ENCODE measurements around the gene FRAS1.
"Not testable (repeated sequence)": the region's sequence is repeated elsewhere in the genome, so short reads cannot be mapped to it uniquely, and the experiment has no call there.

The FRAS1 gene

DNA sequence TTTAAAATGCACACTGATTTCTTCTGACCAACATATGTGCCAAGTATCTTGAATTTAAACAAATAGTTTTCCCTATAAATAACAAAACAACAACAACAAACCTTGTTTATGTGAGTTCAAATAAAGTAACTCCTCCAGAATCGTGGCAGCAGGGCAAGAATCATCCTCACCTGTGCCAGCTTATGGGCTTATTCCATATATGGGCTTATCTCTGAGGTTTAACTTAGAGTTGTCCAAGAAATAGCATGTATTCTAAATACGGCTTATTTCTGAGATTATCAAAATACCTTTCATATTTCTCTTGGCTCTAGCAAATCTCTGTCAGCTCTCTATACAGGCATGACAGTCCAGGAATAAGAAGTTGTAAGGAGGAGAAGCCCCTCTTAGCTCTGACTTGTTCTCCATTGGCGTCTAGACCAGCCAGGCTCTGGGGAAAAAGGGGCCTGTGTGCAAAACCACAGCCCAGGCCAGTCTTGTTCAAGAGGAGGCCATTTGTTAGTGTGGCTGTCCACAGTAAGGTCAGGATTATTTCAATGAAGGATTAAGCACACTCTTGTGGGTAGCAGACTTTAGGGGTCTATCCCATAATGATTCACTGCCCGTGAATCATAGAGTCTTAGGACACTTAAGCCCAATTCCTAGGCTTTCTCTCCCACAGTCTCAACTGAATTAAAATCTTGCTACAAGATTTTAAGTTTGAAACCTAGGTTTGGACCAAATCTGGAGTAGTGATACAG is 63.2 kb downstream of the FRAS1 start:
- DNase-seq, result no peak

DNA sequence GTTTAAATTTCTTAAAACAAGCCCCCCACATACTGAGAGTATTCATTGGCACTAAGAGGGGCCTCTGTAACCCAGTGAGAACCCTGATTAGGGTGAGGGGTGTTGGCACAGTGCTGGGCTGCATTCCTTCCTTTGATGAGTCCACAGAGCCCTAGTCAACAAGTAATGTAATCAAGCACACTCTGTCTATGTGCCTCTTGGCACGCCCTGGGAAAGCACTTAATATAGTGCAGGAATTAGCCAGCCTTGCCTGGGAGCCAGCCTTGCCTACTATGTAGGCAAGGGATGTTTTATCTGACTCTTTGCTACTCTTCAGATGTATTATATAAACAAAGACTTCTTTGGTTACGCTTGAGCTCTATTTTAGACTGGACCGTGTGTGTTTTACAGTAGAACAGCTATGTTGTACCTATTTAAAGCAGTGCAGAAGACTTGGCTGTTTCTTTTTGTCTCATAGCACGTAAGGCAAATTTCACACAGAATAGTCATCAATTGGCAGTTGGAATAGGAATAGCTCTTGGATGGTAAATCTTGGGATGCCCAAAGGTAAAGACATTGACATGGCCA is 64.3 kb downstream of the FRAS1 start:
- no peak for DNase-seq

DNA sequence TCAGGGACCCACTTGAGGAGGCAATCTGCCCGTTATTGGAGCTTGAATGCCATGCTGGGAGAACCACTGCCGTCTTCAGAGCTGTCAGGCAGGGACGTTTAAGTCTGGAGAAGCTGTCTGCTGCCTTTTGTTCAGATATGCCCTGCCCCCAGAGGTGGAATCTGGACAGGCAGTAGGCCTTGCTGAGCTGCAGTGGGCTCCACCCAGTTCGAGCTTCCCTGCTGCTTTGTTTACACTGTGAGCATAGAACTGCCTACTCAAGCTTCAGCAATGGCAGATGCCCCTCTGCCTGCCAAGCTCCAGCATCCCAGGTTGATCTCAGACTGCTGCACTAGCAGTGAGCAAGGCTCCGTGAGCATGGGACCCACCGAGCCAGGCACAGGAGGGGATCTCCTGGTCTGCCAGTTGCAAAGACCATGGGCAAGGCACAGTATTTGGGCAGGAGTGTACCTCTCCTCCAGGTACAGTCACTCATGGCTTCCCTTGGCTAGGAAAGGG is 68.8 kb downstream of the FRAS1 start:
- DNase-seq, result not testable (repeated sequence)

DNA sequence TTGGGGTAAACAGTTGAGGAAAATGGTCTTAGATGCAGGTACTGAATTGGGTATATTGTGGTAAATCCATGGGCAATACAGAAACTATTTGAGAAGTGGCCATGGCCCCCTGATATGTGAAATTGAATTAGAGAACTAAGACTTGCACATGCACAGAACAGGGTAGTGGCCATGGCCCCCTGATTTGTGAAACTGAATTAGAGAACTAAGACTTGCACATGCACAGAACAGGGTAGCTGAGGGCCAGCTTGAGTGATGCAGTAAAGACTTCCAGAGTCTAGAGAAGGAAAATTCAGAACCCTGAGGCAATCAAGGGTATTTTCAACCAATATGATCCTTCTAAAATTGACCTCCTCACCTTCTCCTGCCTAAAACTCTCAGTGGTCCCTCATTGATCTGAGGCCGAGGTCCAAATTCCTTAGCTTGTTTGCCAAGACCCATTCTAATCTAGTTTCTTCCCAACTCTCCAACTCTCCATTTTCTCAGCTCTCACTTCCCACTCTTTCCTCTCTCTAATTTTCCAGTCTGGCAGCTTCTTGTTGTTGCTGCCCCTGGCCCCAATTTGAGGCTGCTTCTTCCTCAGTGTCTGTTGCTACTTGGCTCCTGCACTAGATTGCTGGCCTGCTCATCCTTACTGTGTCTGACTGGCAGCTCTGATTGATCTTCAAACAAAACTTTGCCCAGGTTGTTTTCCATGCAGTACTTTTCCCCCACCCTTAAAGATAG is 72.4 kb downstream of the FRAS1 start:
- no peak for DNase-seq

DNA sequence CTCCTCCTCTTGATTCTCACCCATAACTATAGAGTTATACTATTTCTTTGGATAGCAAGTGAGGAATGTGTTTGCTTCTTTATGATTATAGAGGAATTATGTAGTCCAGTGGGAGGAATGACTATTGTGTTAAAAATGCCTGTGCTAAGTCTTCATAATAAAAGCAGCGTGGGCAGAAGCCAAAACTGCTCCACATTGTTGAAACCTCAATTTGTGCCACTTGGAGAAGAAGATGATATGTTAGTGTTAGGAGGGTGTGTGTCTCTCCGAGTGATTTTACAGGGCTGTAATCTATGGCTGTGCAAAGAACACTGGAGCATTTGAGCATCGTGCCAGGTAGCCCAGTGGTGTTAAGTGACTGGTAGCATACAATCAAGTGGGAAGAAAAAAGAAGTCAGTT is 74.3 kb downstream of the FRAS1 start:
- no peak for DNase-seq

DNA sequence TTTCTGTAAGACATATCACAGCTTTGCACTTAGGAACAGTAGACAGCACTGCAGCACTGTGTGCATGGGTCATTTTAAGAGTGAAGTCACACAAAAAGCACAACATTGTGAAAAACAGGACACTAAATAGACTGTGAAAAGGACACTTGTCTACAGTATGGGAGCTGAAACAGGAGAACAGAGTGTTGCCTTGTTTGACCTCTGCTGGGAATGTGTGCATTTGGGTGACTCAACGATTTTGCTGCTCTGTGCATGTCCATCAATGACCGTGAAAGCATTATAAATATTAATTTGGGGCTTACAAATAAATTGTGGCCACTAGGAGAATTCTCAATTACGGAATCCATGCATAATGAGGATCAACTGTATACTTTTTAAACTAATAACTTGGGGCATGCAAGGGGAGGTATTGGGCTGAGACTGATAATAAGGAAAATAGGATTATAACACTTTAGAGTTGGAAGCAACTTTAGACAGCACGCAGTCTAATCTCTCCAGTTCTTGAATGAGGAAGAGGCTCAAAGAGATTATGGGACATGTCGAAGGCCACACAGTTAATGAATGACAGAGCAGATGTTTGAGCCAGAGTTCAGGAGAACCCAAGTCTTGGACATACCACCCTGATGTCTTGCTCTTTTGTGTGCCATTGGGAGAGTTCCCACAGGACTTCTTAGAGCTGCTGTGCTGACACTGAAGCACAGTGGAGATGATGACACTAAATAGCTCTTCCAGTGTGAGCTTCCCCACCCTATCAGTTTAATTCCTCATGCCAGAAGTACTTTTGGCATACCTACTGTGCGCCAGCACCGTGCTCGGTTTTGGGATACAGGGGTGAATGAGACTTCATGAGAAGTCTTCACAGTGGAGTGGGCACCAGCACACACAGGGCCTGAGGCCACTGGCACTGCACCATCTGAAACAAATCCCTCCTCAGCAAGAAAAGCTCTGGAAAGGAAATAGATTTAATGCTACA is 79.3 kb downstream of the FRAS1 start:
- DNase-seq, result no peak

DNA sequence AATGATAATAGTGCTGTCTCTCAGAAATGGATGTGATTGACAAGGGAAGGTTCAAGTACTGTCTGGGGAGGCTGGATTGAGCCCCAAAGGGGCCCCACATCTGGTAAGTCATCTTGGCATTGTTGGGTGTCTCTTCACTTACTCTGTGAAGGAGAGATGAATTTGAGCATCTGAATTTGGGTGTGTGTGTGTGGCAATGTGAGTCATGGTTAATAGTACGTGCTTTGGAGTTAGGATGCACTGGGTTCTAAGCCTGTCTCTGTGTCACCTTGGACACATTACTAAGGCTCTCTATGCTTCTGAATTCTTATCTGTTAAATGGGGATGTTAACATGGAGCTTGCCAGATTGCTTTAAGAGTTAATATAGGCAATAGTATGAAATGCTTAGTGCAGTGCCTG is 80.4 kb downstream of the FRAS1 start:
- DNase-seq, result no peak

DNA sequence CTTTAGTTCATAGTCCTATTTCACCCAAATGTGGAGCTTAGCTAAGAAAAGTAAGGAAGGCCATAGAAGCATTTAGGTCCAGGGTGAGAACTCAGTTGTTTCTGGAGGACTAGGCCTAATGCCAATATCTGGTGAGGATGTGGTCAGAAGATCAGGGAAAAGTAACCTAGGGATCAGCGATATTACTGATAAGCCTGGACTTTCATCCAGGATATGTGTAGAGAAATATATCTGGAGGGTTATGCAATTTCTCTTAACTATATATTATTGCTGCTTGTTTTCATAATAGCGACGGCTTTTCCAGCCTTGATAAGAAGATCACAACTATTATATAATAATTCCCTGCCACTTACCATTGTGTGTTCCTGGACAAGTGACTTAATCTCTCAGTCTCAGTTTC is 81.1 kb downstream of the FRAS1 start:
- no peak for DNase-seq

DNA sequence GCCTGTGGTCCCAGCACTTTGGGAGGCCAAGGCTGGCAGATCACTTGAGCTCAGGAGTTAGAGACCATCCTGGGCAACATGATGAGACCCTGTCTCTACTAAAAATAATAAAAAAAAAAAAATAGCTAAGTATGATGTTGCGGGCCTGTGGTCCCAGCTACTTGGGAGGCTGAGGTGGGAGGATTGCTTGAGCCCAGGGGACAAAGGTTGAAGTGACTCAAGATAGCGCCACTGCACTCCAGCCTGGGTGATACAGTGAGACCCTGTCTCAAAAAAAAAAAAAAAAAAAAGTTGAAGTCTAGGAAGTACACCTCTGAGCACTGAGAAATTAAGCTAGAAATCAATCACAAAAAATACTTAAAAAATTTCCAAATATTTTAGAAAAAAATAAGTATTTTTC is 86.5 kb downstream of the FRAS1 start:
- no peak for DNase-seq

DNA sequence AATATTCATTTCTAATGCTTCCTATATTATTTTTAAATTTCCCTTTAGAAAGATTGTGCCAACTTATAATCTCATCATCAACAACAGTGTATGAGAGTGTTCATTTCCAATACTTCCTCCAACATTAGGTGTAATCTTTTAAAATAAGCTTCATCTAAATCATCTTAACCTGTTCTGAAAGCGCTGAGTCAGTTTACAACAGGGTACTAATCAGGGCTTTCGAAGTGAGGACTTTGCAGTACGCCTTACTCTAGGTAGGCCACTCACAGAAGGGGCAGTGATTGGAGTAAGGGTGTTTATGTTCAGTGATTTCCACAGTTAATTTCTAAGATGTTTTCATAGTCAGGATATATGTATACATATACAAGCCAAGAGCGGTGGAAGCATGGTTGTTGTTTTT is 87.9 kb downstream of the FRAS1 start:
- DNase-seq, result no peak

DNA sequence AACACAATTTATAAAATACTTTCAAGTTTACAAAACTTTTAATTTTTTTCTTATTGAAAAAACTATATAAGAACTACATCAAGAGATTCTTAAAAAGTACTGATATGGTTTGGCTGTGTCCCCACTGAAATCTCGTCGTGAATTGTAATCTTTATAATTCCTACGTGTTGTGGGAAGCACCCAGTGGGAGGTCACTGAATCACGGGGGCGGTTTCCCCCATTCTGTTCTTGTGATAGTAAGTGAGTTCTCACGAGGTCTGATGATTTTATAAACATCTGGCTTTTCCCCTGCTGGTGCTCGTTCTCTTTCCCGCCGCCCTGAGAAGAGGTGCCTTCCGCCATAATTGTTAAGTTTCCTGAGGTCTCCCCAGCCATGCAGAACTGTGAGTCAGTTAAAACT is 88.5 kb downstream of the FRAS1 start:
- no peak for DNase-seq

DNA sequence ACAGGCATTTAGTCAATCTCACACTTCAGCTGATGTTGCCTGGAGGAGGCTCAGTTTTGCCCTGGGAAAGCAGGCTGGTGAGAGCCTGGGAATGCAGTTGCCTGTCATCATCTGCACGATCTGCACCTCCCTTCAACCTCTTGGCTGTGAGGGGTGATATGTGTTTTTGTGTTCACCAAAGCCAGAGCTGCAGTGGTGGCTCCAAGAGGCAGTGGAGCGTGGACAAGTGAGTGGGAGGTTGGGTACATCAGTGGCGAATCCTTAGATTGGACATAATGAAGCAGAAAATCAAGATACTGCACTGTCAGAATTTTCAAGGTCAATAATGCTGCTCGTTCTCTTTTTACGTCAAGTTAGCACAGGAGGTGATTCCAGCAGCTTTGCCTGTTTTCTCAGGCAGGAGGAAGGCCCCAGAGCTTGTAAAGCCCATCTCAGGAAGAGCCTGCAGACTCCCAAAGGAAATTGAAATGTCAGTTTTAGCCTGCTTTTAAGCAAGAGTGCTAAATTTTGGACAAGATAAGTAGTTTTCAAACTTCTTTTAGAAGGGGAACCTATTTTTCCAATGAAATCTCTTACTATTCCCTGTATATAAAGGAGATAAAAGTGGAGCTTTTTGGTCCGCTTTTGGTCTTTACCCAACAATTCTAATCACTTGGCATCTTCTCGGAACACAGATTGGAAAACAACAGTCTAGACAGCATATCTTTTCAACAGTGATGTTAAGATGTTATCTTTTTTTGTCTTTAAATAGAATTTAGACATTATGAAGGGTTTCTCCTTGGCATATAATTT is 92.8 kb downstream of the FRAS1 start:
- no peak for DNase-seq

DNA sequence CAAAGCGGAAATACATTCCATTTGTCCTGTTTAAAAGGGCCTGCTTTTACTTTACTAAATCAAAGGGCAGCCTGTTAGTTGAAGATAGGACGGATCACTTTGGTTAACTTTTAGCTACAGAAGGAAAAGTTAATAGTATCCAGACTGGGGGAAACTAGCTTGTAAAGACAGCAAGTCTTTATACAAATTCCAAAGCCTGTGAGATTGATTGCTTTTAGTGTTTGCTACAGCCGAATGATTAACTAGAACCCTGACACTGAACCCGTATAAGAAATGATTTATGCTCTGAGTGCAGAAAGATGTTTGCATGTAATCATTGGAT is 93.4 kb downstream of the FRAS1 start:
- no peak for DNase-seq

DNA sequence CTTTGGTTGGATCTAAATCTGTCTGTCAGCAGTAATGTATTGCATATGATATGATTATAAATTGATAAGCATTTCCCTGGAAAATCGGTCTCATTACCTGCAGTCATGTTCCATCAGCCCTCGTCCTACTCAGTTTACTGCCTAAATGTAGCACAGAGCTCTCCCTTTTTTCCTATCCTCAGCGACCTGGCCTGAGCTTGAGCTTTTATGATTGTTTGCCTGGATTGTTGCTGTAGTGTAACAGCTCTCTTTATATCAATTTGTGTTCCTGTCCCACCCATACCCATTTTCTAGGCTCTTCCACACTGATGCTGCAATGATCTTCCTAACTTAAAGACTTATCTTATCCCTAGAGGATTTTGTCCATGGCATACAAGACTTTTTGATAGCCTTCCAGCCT is 95.7 kb downstream of the FRAS1 start:
- DNase-seq, result no peak

DNA sequence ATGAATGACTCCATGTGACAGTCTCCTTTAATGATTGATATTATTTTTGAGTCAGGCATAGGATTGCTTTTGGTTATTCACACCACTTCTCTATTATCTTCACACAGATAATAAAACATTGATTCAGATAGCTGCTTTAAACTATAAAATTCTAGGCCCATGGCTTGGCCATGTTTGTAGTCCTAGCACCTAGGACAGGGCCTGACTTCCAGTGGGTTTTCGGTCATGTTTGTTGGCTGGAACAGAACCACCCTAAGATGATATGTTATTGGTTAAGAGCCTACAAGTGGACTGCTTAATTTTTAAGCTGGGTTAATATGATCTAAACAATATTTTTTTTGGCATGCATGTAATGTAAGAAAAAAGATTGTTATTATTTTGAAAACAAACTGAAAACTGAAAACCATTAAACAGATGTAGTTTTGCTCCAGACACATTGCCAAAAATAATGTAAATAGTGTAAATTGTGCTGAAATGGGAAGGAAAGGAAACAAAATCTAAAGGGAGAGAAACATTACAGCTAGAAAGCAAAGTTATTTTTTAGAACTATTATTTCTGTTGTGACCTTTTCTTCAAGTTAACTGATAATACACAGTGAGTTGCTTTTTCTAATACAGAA is 98.0 kb downstream of the FRAS1 start:
- DNase-seq, result no peak

DNA sequence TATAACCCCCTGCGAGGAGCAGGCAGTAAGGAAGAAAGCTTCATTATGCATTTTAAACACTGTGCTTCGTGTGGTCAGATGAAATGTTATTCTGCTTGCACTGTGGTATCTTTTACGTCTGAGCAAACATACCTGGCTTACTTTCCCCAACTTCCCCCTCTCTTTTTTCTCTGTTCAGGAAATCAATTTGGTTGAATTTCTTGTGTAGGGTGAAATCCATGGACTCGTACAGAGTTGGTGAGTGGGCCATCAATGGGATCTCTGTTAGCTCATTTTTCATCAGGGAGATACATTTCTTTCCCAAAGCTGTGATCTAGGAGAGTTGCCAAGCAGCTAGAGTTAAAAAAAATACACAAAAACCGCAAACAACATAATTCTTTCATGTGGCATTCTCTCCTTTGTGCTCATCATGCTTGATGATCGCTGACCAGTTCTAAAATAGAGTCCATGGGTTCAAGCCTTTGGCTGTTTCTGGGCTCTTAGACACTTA is 98.5 kb downstream of the FRAS1 start:
- no peak for DNase-seq

DNA sequence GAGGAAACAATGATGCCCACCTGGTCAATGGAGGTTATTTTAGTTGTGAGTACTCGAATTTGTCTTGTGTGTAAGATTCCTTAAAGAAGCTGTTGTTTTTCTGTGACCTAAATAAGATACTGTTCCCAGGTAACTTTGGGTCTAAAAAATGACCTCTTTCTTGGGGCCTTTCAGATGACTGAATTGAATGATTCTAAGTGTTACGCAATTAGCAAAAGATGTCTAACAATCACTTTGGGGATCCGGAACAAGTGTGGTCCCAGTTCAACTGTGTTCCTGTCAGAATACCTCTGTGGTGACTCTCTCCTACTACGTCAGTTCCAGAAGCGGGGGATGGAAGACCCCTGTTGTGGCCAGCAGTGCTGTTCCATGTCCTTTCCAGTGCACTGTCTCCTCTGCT is 99.4 kb downstream of the FRAS1 start:
- DNase-seq, result no peak

DNA sequence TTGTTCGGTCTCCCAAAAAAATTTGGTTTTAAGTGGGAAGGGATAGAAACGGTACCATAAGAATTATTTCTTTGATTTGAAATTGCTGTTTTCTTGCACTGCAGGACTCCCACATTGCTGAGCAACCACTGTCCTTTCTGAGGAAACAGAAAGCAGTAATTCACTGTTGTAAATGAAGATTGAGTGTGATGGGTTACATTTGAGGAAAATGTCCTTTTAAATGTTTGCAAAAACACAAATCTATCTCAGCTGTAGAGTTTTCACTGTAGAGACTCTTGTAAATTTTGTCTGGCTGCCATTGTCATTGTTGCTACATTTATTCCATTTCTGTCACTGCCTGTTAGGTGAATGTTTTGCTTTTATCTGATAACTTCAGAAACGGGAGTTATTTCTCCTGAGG is 105.2 kb downstream of the FRAS1 start:
- no peak for DNase-seq

DNA sequence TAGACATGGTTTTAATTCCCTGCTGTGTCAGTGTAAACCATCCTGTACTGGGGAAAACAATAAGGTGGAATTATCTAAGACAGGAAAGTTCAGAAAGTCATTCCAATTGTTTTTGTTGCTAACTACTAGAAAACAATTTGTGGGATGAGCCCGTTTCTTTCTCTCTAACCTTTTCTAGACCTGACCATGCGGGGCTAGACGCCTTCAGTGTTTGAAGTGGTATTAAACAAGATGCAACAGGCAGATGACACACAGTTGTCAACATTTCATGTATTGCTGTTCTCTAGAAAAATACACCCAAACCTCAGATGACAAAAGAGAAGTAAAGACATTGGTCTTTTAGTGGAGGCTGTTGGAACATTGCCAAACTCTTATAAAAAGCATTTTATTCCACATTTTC is 105.7 kb downstream of the FRAS1 start:
- DNase-seq, result no peak

DNA sequence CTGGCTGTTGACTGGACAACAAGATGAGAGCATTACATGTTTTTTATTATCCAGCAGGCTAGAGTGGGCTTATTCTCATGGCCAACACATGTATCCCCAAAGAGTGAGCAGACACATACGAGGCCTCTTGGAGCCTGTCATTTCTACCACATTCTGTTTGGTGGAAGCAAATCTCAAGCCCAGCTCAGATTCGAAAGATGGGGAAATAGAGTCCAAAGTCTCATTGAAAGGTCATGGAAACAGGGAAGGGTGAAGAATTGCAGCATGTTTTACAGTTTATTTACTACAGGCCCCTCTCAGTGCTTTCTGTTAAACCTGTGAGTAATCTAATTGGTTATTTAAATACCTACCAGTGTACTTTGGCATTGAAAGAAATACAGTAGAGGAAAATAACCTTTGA is 108.6 kb downstream of the FRAS1 start:
- no peak for DNase-seq

DNA sequence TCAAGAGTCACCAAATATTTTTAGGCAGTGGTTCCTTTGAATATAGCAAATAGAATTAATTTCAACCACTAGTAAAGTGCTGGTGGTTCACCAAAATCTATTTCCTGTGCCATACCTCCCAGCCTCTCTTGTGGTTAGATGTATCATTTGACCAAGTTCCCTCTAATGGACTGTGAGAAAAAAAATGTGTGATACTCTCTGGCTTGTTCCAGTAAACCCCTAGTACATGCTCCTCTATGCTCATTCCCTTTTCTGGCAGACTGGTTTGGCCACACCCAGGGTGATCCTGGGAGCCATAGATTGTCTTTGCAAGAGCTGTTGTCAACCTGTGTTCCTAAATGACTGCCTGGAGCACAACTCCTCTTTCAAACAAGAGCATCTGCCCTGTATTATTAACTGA is 109.5 kb downstream of the FRAS1 start:
- DNase-seq, result no peak

DNA sequence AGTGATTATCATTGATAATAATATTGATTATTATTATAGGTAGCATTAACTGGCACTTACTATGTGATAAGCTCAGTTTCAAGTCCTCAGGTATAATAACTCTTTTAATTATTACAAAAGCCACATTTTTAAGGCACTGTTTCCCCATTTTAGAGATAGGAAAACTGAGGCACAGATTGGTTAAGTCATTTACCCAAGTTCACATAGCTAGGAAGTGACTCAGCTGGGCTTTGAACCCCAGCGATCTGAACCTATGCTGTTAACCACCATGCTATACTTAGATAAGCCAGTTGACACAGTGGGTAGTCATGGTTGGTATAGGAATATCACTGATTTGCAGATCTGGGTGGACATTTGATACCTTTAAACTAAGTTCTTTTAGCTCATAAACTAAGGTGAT is 110.4 kb downstream of the FRAS1 start:
- no peak for DNase-seq
